ENCODE measurements around the gene RNF187.

RNF187 gene

GRCh38 chr1:228544921-228545591 lies 57.9 kb downstream of the RNF187 start:
- no peak for DNase-seq (ENCODE audit: low read depth)

Data from stimulated activated CD8-positive, alpha-beta memory T cell treated with anti-CD3 and anti-CD28 coated beads, Interleukin-7, amount 100 ng/mL, for 24 hours (primary cell).